HG03457 (cell line): Measurements from ENCODE around the gene TP53I11.

Experiments used
- ATAC-seq: cut with Tn5 transposase; IDR thresholded peaks from one replicate; pipeline ENCODE4 v1.9.1; 2021; ENCODE audit warnings: moderate number of reproducible peaks; ENCODE audit not compliant: unreplicated experiment

TP53I11 gene

GRCh38 chr11:44916331-44916730 lies 34.4 kb downstream of the TP53I11 start:
- no peak for ATAC-seq

- no peak for ATAC-seq
Observed at GRCh38 chr11:44915621-44916020, 35.1 kb downstream of the TP53I11 start.

- no peak for ATAC-seq
Observed at GRCh38 chr11:44915004-44915403, 35.7 kb downstream of the TP53I11 start.

DNA sequence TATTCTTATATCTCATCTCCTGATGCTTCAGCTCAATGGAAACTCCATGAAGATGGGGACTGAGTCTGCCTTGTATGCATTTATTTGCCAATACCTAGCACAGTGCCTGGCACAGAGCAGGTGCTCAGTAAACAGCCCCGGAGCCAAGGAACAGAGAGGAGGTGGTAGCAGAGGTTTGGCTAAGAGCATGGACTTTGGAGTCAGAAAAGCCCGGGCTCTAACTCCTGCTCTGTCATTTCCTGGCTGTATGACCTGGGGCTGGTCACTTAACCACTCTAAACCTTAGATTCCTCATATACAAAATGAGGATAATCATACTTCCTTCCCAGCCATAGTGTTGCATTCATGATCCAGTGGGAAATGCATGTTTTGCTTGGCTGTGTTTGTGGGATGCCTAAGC lies 36.6 kb downstream of the TP53I11 start:
- no peak for ATAC-seq

GRCh38 chr11:44913502-44913901 lies 37.2 kb downstream of the TP53I11 start:
- ATAC-seq, result no peak

GRCh38 chr11:44912270-44912987 lies 38.3 kb downstream of the TP53I11 start:
- no peak for ATAC-seq

- peak; percentile 54 for ATAC-seq
Observed at GRCh38 chr11:44911029-44911814, 39.5 kb downstream of the TP53I11 start.

DNA sequence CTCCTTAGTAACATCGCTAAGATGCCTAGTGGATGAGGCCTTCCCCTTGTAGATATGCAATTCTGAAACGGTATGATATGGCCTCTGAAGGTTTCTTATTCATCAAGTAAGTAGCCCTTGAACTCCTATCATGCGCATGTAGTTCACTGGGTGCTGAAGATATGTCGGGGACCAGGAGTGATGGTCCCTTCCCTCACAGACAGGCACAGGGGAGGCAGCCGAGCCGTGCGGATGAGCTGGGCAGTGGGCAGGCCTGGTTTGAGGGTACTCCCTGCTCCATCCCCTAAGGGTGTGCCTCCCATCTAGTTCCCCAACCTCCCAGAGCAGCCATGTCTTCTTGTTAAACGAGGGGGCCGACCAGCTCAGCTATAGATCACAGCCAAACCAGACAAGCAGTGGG lies 40.1 kb downstream of the TP53I11 start:
- ATAC-seq, result no peak

GRCh38 chr11:44909557-44909956 lies 41.1 kb downstream of the TP53I11 start:
- ATAC-seq, result no peak

- no peak for ATAC-seq
Observed at GRCh38 chr11:44906649-44907048, 44.0 kb downstream of the TP53I11 start.

- no peak for ATAC-seq
Observed at GRCh38 chr11:44905131-44905866, 45.4 kb downstream of the TP53I11 start.

GRCh38 chr11:44904261-44905020 lies 46.2 kb downstream of the TP53I11 start:
- ATAC-seq, result no peak

- ATAC-seq, result no peak
Observed at GRCh38 chr11:44903518-44903917, 47.2 kb downstream of the TP53I11 start.

DNA sequence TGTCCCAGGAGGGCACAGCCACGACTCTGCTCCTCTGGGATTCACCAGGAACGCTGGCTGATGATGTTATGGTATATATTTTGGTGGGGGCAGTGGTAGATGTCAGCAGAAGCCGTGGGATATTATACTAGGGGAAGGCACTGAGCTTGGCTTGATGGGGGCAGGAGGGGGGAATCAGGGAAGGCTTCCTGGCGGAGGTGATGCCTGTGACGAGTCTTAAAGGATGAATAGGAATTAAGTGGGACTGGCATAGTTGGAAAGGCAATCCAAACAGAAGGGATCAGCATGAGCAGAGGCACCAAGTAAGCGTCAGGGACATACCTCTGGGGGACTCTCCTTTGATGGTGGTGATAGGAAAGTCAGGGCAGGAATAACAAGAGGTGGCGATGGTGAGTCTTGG lies 47.6 kb downstream of the TP53I11 start:
- ATAC-seq, result no peak

GRCh38 chr11:44901786-44902185 lies 48.9 kb downstream of the TP53I11 start:
- ATAC-seq, result no peak

- no peak for ATAC-seq
Observed at GRCh38 chr11:44901120-44901633, 49.5 kb downstream of the TP53I11 start.

DNA sequence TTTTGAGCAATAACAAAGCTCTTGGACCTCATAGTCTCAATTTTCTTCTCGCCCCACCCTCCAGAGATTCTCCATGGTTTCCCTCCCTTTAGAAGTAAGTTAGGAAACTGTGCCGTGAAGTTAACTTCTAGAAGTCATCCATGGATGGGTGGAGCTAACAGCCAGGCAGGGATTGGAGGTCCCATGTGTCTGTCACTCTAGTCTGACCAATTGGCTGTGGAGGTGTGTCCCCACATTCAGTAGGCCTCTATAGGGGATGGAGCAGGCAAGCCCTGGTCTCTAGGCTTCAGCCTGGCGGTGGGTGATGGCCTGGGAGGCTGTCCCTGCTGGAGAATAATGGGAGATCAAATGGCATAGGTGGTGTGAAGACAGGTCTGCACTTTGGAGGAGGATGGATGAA lies 50.7 kb downstream of the TP53I11 start:
- no peak for ATAC-seq

GRCh38 chr11:44893846-44894617 lies 56.7 kb downstream of the TP53I11 start:
- ATAC-seq, result no peak

- no peak for ATAC-seq
Observed at GRCh38 chr11:44893308-44893822, 57.3 kb downstream of the TP53I11 start.

DNA sequence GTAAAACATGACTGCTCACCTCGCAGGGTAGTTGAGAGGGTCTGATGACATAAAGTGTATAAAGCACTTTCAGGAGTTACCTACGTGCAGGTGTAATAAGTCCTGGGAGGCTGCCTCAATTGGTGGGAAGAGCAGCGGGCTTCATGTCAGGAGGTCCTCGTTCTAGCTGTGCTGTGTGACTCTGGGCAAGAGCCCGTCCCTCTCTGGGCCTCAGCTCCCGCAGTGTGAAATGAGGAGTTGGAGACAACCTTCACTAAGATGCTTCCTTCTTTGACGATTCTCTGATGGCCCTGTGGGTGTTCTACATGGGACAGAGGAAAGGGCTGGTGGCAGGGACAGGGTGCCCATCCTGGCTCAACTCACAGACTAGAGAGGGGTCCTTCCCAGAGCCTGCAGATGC lies 57.8 kb downstream of the TP53I11 start:
- no peak for ATAC-seq
